Neural cell (in vitro differentiated cells): ENCODE measurements around the gene SHC2. TPM values are rescaled to one million over a fixed set of nuclear protein-coding genes. Genes with fewer than 3 reads are reported as not detected.

Experiments used
- H2AFZ ChIP-seq: fragments of 200-600, 300-800 bp; sonication (generic), shearing (Covaris generic); 2 replicates; pipeline ENCODE4 v1.6.0; 2014; ENCODE audit warnings: low read depth, mild to moderate bottlenecking, antibody characterized with exemption, low read length, moderate library complexity
- H3F3A ChIP-seq: fragments of 200-600 bp; shearing (Covaris generic); 2 replicates; pipeline ENCODE4 v1.6.1; 2016; ENCODE audit warnings: mild to moderate bottlenecking, moderate library complexity, mixed read lengths, antibody characterized with exemption, low read length; ENCODE audit not compliant: insufficient read depth, poor library complexity, severe bottlenecking
- H3K27ac ChIP-seq: fragments of 200-600, 300-800 bp; sonication (generic), shearing (Covaris generic); 2 replicates; pipeline ENCODE4 v1.5.1; 2014; ENCODE audit warnings: mild to moderate bottlenecking, low read length, moderate library complexity
- H3K27me3 ChIP-seq: fragments of 300-800, 200-600 bp; sonication (generic), shearing (Covaris generic); 2 replicates; pipeline ENCODE4 v1.6.0; 2014; ENCODE audit warnings: mild to moderate bottlenecking, low read depth, low read length, moderate library complexity; ENCODE audit not compliant: insufficient read depth
- H3K36me3 ChIP-seq: fragments of 300-800, 200-600 bp; sonication (generic), shearing (Covaris generic); 2 replicates; pipeline ENCODE4 v1.5.1; 2014; ENCODE audit warnings: mild to moderate bottlenecking, antibody characterized with exemption, low read length, moderate library complexity; ENCODE audit not compliant: insufficient read depth
- H3K4me2 ChIP-seq: fragments of 300-800, 200-600 bp; sonication (generic), shearing (Covaris generic); 2 replicates; pipeline ENCODE4 v1.6.0; 2014; ENCODE audit warnings: mild to moderate bottlenecking, low read length
- H3K4me3 ChIP-seq: fragments of 300-800, 200-600 bp; sonication (generic), shearing (Covaris generic); 2 replicates; pipeline ENCODE4 v1.5.1; 2014; ENCODE audit warnings: mild to moderate bottlenecking, low read length, moderate library complexity
- H3K79me2 ChIP-seq: fragments of 200-600 bp; shearing (Covaris generic); replicated peaks from 2 replicates; pipeline ENCODE4 v1.6.0; 2014; ENCODE audit warnings: mild to moderate bottlenecking, low read length, moderate library complexity; ENCODE audit not compliant: insufficient read depth
- H3K9ac ChIP-seq: fragments of 300-800, 200-600 bp; sonication (generic), shearing (Covaris generic); 2 replicates; pipeline ENCODE4 v1.6.1; 2016; ENCODE audit warnings: mild to moderate bottlenecking, low read length, mixed read lengths
- H3K9me2 ChIP-seq: fragments of 200-600 bp; shearing (Covaris generic); 2 replicates; pipeline ENCODE4 v1.6.1; 2016; ENCODE audit warnings: mild to moderate bottlenecking, low read length, mixed read lengths; ENCODE audit not compliant: insufficient read depth
- H3K9me3 ChIP-seq: fragments of 200-600, 300-800 bp; sonication (generic), shearing (Covaris generic); 2 replicates; pipeline ENCODE4 v1.6.1; 2016; ENCODE audit warnings: mild to moderate bottlenecking, mixed run types, low read length, moderate library complexity, mixed read lengths
- H4K20me1 ChIP-seq: fragments of 200-600 bp; shearing (Covaris generic); 2 replicates; pipeline ENCODE4 v1.6.1; 2016; ENCODE audit warnings: mild to moderate bottlenecking, mixed run types; ENCODE audit not compliant: insufficient read depth
- EP300 ChIP-seq: fragments of 450-650 bp; conservative IDR thresholded peaks from 2 replicates; pipeline ENCODE4 v1.6.1; 2014; ENCODE audit warnings: antibody characterized with exemption, mild to moderate bottlenecking, moderate library complexity; ENCODE audit not compliant: poor library complexity, severe bottlenecking
- EZH2 ChIP-seq: fragments of 200-600, 300-800 bp; shearing (Covaris generic), sonication (generic); IDR thresholded peaks from 2 replicates; pipeline ENCODE4 v1.6.1; 2014; ENCODE audit warnings: antibody characterized with exemption, low read length, borderline replicate concordance, mild to moderate bottlenecking; ENCODE audit not compliant: insufficient read depth, poor library complexity, severe bottlenecking
- MXI1 ChIP-seq: fragments of 450-650 bp; conservative IDR thresholded peaks from 2 replicates; pipeline ENCODE4 v1.6.1; 2014; ENCODE audit warnings: antibody characterized with exemption, mild to moderate bottlenecking; ENCODE audit not compliant: poor library complexity, severe bottlenecking
- POLR2AphosphoS5 ChIP-seq: IDR thresholded peaks from 2 replicates; pipeline ENCODE4 v1.6.1; 2012
- RAD21 ChIP-seq: fragments of 450-650 bp; conservative IDR thresholded peaks from 2 replicates; pipeline ENCODE4 v1.6.1; 2014; ENCODE audit warnings: antibody characterized with exemption, mild to moderate bottlenecking, moderate library complexity
- SMC3 ChIP-seq: fragments of 450-650 bp; conservative IDR thresholded peaks from 2 replicates; pipeline ENCODE4 v1.6.1; 2014; ENCODE audit warnings: antibody characterized with exemption, mild to moderate bottlenecking, moderate library complexity; ENCODE audit not compliant: poor library complexity
- TAF1 ChIP-seq: IDR thresholded peaks from 2 replicates; pipeline ENCODE4 v1.6.1; 2012; ENCODE audit warnings: low read depth
- polyA plus RNA-seq: library from polyadenylated mRNA; depleted of rRNA; stranded (reverse); fragments of >200 nt; gene quantifications from 2 replicates; pipeline ENCODE4 v1.2.3, GENCODE V29; 2014
- TF ChIP-seq, protein P1 (sequence below): IDR thresholded peaks from 2 replicates; pipeline ENCODE4 v1.6.1; 2012; ENCODE audit warnings: borderline replicate concordance
- TF ChIP-seq, protein P2 (sequence below): fragments of 450-650 bp; IDR thresholded peaks from 2 replicates; pipeline ENCODE4 v1.5.1; 2014; ENCODE audit warnings: antibody characterized with exemption, mild to moderate bottlenecking, moderate library complexity; ENCODE audit not compliant: poor library complexity, severe bottlenecking

Gene SHC2
- polyA plus RNA-seq, 1 donor from 2014 or later = 75.8 TPM

DNA sequence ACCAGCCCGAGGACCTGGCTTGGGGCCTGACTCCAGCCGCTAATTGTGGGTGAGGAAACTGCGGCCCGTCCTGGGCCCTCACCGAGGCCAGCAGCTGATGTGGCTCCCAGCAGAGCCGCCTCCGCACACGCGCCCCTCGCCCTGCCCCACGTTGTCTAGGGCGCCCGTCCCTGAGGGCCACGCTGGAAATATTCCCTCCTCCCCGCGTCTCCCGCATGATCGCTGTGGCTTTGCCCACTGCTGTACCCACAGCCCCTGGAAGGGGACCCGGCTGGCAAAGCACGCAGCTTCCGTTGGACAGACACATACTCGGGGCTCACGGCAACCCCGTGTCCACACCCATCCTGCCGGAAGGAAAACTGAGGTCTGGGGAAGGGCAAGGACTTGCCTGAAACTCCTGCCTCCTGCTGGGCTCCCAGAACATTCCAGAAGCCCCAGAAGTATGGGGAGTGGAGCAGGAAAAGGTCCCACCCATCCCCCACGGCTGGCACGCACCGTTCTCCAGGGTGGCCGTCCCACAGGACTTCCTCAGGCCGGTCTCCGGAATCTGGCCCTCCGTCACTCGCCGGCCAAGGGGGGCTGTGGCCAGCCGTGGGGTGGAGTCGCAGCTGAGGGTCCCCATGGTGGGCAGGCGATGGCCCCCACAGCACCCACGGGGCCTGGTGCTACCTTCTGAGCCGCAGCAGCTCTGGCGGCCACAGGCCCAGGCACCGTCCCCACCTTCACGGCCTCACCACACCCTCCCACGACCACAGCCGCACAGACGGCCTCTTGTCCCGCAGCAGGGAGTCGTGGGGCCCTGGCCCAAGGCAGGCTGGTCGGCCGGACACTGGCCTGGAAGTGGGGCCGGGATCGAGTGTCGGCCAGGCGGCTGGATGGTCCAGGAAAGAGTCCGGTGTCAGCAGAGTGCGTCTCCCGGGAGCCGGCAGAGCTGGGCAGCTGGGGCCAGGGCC, 13.6 kb upstream of the SHC2 start:
- TF ChIP-seq POLR2AphosphoS5 (no peak), MXI1 (no peak), EP300 (no peak)
- H4K20me1 ChIP-seq = no peaks in the 10 kb centered on the region
- H3K4me3 ChIP-seq = no peak overlapping the region
- no peak overlapping the region for H3K9ac ChIP-seq
- H3K27ac ChIP-seq = no peak overlapping the region
- no peaks in the 10 kb centered on the region for H3K27me3 ChIP-seq
- H3K9me2 ChIP-seq = no peaks in the 10 kb centered on the region
- no peaks in the 10 kb centered on the region for H3K36me3 ChIP-seq
- H3K9me3 ChIP-seq = no peaks in the 10 kb centered on the region
- no peaks in the 10 kb centered on the region for H3K79me2 ChIP-seq
- no peak overlapping the region for H3K4me2 ChIP-seq
- no peak overlapping the region for H2AFZ ChIP-seq
- H3F3A ChIP-seq = no peaks in the 10 kb centered on the region

DNA sequence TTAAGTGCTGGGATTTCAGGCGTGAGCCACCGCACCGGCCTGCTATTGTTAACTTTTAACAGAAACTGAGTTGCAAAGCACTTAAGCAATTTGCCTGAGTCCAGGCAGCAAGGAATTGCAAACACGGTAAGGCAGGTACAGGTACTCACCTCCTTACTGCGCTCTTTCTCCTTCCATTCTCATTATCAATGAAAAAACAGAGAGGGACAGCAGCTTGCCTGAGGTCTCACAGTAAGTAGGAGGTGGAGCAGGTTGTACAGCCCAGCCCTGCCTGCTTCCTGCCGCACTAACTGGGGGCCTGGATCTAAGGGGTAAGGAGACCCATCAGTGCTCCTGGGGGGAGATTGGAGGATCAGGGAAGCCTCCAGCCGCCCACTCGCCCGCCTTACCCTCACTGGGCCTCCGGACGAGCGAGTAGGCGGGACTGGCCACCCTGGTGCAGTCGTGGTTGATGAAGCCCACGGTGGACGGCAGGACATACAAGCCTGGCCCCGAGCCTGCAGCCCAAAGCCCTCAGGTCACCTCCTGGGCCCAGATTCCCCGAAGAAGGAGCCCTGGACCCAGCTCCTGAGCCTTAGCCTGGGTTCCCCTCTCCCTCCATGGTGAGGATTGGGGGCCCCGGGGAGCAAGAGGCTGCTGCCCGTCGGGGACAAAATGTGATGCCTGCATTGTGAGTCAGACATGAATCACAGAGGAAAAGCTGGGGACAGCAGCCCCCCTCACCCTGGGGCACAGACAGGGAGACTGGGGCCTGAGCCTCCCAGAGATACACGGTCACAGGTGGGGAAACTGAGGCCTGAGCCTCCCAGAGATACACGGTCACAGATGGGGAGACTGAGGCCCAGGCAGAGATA, 11.4 kb upstream of the SHC2 start:
- H3K4me3 ChIP-seq = no peak overlapping the region
- no peak overlapping the region for H3K27ac ChIP-seq
- no peak overlapping the region for H3K9ac ChIP-seq
- H3K4me2 ChIP-seq = no peak overlapping the region
- no peaks in the 10 kb centered on the region for H3K36me3 ChIP-seq
- no peaks in the 10 kb centered on the region for H3K27me3 ChIP-seq
- H2AFZ ChIP-seq = no peak overlapping the region
- TF ChIP-seq, protein P1, sequence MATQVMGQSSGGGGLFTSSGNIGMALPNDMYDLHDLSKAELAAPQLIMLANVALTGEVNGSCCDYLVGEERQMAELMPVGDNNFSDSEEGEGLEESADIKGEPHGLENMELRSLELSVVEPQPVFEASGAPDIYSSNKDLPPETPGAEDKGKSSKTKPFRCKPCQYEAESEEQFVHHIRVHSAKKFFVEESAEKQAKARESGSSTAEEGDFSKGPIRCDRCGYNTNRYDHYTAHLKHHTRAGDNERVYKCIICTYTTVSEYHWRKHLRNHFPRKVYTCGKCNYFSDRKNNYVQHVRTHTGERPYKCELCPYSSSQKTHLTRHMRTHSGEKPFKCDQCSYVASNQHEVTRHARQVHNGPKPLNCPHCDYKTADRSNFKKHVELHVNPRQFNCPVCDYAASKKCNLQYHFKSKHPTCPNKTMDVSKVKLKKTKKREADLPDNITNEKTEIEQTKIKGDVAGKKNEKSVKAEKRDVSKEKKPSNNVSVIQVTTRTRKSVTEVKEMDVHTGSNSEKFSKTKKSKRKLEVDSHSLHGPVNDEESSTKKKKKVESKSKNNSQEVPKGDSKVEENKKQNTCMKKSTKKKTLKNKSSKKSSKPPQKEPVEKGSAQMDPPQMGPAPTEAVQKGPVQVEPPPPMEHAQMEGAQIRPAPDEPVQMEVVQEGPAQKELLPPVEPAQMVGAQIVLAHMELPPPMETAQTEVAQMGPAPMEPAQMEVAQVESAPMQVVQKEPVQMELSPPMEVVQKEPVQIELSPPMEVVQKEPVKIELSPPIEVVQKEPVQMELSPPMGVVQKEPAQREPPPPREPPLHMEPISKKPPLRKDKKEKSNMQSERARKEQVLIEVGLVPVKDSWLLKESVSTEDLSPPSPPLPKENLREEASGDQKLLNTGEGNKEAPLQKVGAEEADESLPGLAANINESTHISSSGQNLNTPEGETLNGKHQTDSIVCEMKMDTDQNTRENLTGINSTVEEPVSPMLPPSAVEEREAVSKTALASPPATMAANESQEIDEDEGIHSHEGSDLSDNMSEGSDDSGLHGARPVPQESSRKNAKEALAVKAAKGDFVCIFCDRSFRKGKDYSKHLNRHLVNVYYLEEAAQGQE = no peak
- TF ChIP-seq RAD21 (no peak), EP300 (no peak), SMC3 (no peak), EZH2 (no peak), POLR2AphosphoS5 (no peak), MXI1 (no peak), TAF1 (no peak)
- TF ChIP-seq, protein P2, sequence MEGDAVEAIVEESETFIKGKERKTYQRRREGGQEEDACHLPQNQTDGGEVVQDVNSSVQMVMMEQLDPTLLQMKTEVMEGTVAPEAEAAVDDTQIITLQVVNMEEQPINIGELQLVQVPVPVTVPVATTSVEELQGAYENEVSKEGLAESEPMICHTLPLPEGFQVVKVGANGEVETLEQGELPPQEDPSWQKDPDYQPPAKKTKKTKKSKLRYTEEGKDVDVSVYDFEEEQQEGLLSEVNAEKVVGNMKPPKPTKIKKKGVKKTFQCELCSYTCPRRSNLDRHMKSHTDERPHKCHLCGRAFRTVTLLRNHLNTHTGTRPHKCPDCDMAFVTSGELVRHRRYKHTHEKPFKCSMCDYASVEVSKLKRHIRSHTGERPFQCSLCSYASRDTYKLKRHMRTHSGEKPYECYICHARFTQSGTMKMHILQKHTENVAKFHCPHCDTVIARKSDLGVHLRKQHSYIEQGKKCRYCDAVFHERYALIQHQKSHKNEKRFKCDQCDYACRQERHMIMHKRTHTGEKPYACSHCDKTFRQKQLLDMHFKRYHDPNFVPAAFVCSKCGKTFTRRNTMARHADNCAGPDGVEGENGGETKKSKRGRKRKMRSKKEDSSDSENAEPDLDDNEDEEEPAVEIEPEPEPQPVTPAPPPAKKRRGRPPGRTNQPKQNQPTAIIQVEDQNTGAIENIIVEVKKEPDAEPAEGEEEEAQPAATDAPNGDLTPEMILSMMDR = no peak
- H3K79me2 ChIP-seq = no peaks in the 10 kb centered on the region
- H3F3A ChIP-seq = no peaks in the 10 kb centered on the region
- H3K9me2 ChIP-seq = no peaks in the 10 kb centered on the region
- no peaks in the 10 kb centered on the region for H4K20me1 ChIP-seq
- no peaks in the 10 kb centered on the region for H3K9me3 ChIP-seq
